ENCODE measurements around the gene PER2. TPM values are rescaled to one million over a fixed set of nuclear protein-coding genes. Genes with fewer than 3 reads are reported as not detected.

PER2 gene
- total RNA-seq, 1 donor from 2014 or later, result 2.9 TPM

DNA sequence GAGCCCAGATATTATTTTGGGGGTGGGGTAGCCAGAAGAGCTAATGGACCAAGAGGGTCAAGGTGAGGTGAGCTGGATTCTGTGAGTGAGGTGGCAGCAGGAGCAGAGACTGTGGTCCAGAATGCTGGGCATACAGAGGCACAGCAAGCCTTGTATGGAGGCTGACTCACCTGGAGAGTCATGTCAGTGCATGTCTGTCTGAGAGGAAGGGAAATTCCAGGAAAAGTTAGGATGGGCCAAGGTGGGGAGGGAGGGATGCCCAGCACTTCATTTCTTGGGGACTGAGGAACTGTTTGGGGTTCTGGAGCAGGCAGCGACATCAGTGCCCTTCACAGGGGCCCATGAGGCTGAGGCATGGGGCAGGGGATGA, 21.1 kb downstream of the PER2 start:
- no peak for DNase-seq (ENCODE audit: low spot score)
- no peaks in the 10 kb centered on the region for H3K9me3 Mint-ChIP-seq (ENCODE audit: low read depth)
- H3K36me3 Mint-ChIP-seq (ENCODE audit: low read depth), result peaks cover 6% of the 10 kb centered on the region
- H3K4me3 Mint-ChIP-seq (ENCODE audit: unreplicated experiment), result no peak overlapping the region
- no peaks in the 10 kb centered on the region for H3K27me3 Mint-ChIP-seq (ENCODE audit: low read depth)
- H3K4me1 Mint-ChIP-seq (ENCODE audit: low read depth), result peaks cover 14% of the 10 kb centered on the region
- H3K27ac Mint-ChIP-seq (ENCODE audit: unreplicated experiment), result no peak overlapping the region
- TF ChIP-seq, protein P1, sequence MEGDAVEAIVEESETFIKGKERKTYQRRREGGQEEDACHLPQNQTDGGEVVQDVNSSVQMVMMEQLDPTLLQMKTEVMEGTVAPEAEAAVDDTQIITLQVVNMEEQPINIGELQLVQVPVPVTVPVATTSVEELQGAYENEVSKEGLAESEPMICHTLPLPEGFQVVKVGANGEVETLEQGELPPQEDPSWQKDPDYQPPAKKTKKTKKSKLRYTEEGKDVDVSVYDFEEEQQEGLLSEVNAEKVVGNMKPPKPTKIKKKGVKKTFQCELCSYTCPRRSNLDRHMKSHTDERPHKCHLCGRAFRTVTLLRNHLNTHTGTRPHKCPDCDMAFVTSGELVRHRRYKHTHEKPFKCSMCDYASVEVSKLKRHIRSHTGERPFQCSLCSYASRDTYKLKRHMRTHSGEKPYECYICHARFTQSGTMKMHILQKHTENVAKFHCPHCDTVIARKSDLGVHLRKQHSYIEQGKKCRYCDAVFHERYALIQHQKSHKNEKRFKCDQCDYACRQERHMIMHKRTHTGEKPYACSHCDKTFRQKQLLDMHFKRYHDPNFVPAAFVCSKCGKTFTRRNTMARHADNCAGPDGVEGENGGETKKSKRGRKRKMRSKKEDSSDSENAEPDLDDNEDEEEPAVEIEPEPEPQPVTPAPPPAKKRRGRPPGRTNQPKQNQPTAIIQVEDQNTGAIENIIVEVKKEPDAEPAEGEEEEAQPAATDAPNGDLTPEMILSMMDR (IDR thresholded peaks at IDR 0.05), result no peak

DNA sequence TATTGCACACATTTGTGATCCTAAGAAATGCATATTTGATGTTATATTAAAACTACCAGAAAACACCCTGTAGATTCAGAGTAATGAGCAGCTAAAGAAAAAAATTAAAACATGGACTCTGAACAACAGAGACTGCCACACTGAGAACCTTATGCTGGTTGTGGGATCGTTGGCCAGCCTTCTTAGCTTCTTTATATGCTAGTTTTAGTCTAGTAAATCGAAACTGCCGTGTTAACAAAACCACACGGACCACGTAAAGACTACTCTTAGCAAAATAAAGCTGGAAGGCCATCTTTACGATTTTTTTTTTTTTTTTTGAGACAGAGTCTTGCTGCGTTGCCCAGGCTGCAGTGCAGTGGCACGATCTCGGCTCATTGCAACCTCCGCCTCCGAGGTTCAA, 22.8 kb downstream of the PER2 start:
- TF ChIP-seq, protein P1 (IDR thresholded peaks at IDR 0.05), result no peak
- DNase-seq (ENCODE audit: low spot score), result peak; percentile 10

DNA sequence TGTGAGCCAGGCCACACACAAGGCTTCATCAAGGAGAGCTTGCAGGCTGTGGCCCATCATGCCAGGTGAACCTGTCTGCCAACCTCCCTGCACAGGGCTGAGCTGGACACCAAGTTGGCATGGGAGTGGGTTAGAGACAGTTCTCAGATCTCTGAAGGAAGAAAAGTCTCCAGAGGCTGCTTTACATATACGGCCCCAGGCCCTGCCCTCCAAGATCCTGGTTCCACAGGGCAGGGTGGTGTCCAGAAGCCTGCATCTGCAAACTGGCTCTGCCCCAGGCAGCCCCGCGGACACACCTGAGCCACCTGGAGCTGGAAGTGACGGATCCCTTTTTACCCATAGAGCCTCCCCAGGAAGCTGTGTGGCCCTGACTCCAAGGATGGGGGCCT, 24.3 kb downstream of the PER2 start:
- H3K9me3 Mint-ChIP-seq (ENCODE audit: low read depth), result no peaks in the 10 kb centered on the region
- peaks cover 37% of the 10 kb centered on the region for H3K4me1 Mint-ChIP-seq (ENCODE audit: low read depth)
- DNase-seq (ENCODE audit: low spot score), result no peak
- H3K27ac Mint-ChIP-seq (ENCODE audit: unreplicated experiment), result no peak overlapping the region
- no peaks in the 10 kb centered on the region for H3K27me3 Mint-ChIP-seq (ENCODE audit: low read depth)
- no peak overlapping the region for H3K4me3 Mint-ChIP-seq (ENCODE audit: unreplicated experiment)
- TF ChIP-seq, protein P1 (IDR thresholded peaks at IDR 0.05), result no peak
- peaks cover 6% of the 10 kb centered on the region for H3K36me3 Mint-ChIP-seq (ENCODE audit: low read depth)

More for the DNA sequence above, 22.8 kb downstream of the PER2 start:
- H3K27ac Mint-ChIP-seq (ENCODE audit: unreplicated experiment), result no peak overlapping the region
- H3K27me3 Mint-ChIP-seq (ENCODE audit: low read depth), result no peaks in the 10 kb centered on the region
- peaks cover 6% of the 10 kb centered on the region for H3K36me3 Mint-ChIP-seq (ENCODE audit: low read depth)
- H3K9me3 Mint-ChIP-seq (ENCODE audit: low read depth), result no peaks in the 10 kb centered on the region
- peaks cover 28% of the 10 kb centered on the region for H3K4me1 Mint-ChIP-seq (ENCODE audit: low read depth)
- no peak overlapping the region for H3K4me3 Mint-ChIP-seq (ENCODE audit: unreplicated experiment)

DNA sequence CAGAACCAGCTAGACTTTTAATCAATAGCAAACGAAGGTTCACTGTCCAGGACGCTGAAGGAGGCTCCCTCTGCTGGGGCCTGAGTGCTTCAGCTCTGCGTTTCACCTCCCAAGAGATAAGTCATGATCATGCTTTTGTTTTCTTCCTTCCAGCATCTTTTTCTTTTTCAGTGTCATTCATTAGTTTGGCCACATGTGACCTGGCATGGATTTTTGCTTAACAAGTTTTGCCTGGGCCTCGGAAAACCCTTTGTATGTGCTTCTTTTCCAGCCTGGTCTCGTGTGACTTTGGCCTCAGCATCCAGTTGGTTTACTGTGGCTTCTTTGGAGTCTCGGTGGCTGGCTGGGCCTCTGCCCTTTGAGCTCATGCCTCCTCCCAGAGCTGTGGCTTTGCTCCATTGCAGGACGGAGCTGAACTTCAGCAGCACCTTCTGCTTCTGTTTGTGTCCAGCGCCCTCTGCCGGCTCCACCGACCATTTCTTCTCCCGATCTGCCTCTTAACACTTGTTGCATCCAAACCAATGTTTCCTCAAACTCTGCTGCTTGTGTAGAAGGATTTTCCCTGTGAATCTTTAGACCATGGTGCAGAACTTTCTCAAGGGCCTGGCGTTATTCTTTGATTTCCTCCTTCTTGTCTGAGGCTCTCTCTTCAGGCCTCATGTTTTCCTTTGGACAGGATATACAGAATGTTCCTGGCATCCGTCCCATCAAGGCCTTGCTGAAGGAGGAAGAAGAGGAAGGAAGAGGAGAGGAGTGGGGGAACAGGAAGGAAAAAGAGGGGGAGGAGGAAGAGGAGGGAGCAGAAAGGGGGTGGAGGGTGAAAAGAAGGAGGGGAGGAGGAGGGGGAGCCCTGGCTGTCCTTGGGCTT, 25.0 kb downstream of the PER2 start:
- Mint-ChIP-seq H3K4me3 (ENCODE audit: unreplicated experiment) (no peak overlapping the region), H3K27ac (ENCODE audit: unreplicated experiment) (peak overlapping the region; percentile 87)
- DNase-seq (ENCODE audit: low spot score), result no peak

DNA sequence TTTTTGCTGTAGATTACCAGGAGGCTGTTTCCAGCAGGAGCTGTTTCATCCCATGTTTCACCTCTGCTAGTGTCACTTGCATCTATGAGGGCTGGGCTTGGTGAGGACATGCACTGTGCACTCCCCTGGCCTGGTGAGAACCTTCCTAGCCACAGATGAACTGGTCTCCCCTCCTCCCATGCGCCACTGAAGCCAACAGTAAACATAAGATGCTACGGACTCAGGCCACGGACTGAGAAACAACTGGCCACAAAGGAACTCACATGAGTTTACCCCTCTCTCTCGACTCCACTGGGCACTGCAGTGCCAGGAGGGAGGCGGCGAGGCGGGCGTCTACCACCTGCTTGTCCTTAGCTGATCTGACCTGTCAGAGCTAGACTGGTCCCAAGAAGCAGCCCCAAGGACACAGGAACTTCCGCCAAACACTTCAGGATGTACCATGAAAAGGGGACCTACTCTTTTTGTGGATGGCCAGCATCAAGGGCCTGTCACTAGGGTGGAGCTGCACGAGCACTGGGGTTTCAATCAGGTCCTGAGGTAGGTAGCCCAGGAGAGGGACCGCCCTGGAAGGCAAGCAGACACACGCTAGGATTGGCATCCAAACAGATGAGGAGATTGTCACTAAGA, 25.8 kb downstream of the PER2 start:
- H3K4me3 Mint-ChIP-seq (ENCODE audit: unreplicated experiment), result no peak overlapping the region
- peaks cover 37% of the 10 kb centered on the region for H3K4me1 Mint-ChIP-seq (ENCODE audit: low read depth)
- no peak for DNase-seq (ENCODE audit: low spot score)
- H3K27me3 Mint-ChIP-seq (ENCODE audit: low read depth), result no peaks in the 10 kb centered on the region
- H3K9me3 Mint-ChIP-seq (ENCODE audit: low read depth), result no peaks in the 10 kb centered on the region
- TF ChIP-seq, protein P1 (IDR thresholded peaks at IDR 0.05), result no peak
- peaks cover 5% of the 10 kb centered on the region for H3K36me3 Mint-ChIP-seq (ENCODE audit: low read depth)
- peak overlapping the region; percentile 87 for H3K27ac Mint-ChIP-seq (ENCODE audit: unreplicated experiment)

More for the DNA sequence above, 25.0 kb downstream of the PER2 start:
- Mint-ChIP-seq H3K9me3 (ENCODE audit: low read depth) (no peaks in the 10 kb centered on the region), H3K4me1 (ENCODE audit: low read depth) (peaks cover 37% of the 10 kb centered on the region), H3K36me3 (ENCODE audit: low read depth) (peaks cover 6% of the 10 kb centered on the region), H3K27me3 (ENCODE audit: low read depth) (no peaks in the 10 kb centered on the region)
- TF ChIP-seq, protein P1 (IDR thresholded peaks at IDR 0.05), result peak; percentile 91
